C4-2B (cell line): Measurements from ENCODE around the gene NEB.

ENCODE experiments used
- H3K27ac ChIP-seq: fragments of 450-650 bp; 2 replicates; pipeline ENCODE4 v1.5.1; 2017
- ZFX ChIP-seq: fragments of 450-650 bp; IDR thresholded peaks from 2 replicates; pipeline ENCODE4 v1.6.1; 2017
- TF ChIP-seq, protein P1 (sequence below): fragments of 450-650 bp; conservative IDR thresholded peaks from 2 replicates; pipeline ENCODE4 v1.5.1; 2017; ENCODE audit warnings: mild to moderate bottlenecking

NEB gene

DNA sequence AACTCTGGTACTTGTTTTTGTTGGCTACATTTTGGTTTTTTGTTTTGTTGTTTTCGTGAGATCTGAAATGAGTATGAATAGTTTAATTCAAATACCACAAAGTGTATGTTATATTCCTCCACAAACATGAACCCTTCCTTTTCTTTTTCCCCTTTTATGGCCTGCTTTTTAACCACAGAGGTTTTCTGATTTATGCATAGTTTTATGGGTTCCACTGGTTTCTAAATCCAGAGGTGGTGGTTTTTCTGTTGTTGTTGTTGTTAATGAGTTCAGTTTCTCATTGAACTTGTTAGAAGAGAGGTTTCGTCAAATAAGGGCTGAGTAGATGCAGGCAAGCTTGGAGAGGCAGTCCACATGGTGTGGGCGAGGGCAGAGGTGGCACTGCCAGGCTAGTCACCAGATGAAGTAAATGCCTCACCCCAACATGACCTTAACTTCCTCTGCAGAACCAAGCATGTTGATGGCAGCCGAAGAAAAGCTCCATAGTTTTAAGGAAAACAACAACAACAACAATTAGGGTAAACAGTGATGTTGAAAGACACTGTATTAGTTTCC, 252.0 kb downstream of the NEB start:
- no peak overlapping the region for H3K27ac ChIP-seq
- TF ChIP-seq ZFX, result no peak
- TF ChIP-seq, protein P1, sequence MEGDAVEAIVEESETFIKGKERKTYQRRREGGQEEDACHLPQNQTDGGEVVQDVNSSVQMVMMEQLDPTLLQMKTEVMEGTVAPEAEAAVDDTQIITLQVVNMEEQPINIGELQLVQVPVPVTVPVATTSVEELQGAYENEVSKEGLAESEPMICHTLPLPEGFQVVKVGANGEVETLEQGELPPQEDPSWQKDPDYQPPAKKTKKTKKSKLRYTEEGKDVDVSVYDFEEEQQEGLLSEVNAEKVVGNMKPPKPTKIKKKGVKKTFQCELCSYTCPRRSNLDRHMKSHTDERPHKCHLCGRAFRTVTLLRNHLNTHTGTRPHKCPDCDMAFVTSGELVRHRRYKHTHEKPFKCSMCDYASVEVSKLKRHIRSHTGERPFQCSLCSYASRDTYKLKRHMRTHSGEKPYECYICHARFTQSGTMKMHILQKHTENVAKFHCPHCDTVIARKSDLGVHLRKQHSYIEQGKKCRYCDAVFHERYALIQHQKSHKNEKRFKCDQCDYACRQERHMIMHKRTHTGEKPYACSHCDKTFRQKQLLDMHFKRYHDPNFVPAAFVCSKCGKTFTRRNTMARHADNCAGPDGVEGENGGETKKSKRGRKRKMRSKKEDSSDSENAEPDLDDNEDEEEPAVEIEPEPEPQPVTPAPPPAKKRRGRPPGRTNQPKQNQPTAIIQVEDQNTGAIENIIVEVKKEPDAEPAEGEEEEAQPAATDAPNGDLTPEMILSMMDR, result no peak

DNA sequence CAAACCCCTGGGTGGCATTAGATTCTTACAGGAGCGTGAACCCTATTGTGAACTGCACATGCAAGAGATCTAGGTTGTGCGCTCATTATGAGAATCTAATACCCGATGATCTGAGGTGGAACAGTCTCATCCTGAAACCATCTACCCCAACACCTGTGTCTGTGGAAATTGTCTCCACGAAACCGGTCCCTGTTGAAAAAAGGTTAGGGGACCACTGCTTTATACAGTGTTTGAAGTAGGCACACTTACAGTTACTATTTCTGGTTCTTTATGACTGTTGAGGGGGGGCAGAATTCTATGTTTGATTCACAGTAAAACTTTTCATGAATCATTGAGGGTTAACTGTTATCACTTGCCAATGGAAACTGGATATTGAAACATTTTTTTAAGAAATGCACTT, 252.5 kb downstream of the NEB start:
- no peak overlapping the region for H3K27ac ChIP-seq
- TF ChIP-seq, protein P1, result no peak
- TF ChIP-seq ZFX, result no peak

DNA sequence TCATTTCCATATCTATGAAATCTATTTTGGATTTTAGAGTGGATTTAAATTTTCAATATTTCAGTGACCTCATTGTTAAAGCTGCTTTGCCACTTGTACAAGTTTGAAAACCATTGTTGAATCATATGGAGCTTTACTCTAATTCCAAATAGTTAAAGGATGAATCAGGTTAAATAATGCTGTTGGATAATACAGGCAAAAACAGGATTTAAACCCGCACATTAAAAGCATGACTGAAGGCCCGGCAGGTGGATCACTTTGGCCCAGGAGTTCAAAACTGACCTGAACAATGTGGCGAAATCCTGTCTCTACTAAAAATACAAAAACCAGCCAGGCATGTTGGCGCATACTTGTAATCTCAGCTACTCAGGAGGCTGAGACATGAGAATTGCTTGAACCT, 256.3 kb downstream of the NEB start:
- no peak for TF ChIP-seq ZFX
- TF ChIP-seq, protein P1, result no peak
- no peak overlapping the region for H3K27ac ChIP-seq

DNA sequence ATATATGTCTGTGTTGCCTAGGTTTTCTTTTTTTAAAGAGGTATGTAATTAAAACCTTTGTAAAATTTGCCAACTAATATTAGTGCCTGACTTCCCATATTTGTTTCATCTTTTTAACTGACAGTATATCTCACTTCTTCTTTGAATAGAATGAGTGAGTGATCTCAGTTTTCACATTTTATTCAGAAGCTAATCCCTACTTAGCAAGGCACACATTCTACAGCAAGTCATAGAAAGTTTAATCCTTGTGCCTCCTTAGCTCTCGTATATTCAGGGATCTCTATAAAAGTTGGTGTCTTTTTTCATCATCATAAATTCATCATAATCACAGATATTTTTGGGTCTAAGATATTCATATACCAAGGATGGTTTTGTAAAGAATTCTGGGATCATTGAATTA, 258.0 kb downstream of the NEB start:
- TF ChIP-seq, protein P1, result no peak
- no peak for TF ChIP-seq ZFX
- H3K27ac ChIP-seq, result no peak overlapping the region

DNA sequence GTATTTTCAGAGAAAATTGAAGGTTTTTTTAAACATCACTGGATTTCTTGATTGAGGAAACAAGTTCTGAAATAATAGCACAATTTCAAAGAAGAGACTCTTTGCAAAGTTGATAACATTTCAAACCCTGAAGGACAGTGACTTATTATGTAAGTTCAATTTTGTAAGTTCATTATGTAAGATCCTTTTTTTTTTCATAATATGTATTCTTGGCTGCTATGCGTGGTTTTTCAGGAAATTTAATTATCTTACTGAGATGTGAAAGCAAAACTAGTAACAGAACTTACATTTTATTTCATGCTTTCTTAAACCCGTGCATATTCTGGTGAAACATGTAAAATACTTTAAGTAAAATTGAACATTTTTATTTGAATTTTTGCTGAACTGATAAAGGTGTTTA, 259.2 kb downstream of the NEB start:
- no peak overlapping the region for H3K27ac ChIP-seq
- no peak for TF ChIP-seq ZFX
- TF ChIP-seq, protein P1, result no peak

DNA sequence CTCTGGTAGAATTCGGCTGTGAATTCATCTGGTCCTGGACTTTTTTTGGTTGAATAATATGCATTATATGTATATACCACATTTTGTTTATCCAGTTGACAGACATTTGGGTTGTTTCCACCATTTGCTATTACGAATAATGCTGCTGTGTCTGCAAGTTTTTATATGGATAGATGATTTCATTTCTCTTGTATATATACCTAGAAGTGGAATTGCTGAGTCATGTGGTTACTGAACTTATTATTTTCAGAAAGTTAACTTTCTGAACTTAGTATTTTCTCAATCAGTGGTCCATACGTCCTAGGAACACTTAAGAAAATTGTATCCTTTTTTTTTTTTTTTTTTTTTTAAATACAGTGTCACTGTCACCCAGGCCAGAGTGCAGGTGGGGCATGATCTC, 261.3 kb downstream of the NEB start:
- H3K27ac ChIP-seq, result no peak overlapping the region
- TF ChIP-seq ZFX, result no peak
- TF ChIP-seq, protein P1, result no peak

DNA sequence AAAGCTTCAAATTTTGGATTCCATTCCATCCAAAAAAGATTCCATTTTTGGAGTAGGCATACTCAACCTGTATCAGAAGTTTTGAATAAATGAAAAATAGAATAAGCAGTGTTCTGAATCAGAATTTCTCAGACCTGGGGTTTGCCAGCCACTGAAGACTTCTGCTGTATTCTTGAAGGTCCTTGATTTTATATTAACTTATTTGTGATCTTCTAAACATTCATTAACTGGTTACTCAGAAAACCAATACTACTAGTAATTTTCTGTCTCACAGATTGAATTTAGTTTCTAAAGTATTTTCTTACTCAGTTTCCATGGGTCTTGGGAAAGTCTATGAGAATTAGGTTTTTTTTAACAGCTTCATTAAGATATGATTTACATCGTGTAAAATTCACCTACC, 263.7 kb downstream of the NEB start:
- TF ChIP-seq ZFX, result no peak
- TF ChIP-seq, protein P1, result no peak
- H3K27ac ChIP-seq, result no peak overlapping the region
